Liver (tissue), 9 donors: ENCODE measurements around the gene ATP5F1D. TPM values are rescaled to one million over a fixed set of nuclear protein-coding genes. Genes with fewer than 3 reads are reported as not detected.

ENCODE experiments used
- DNase-seq: peaks from one replicate; pipeline ENCODE4 v3.0.0-alpha.2; 2017; ENCODE audit warnings: low spot score
- H3K27ac ChIP-seq, 2 donors: one replicate each; pipeline ENCODE4 v1.7.0; 2013; ENCODE audit warnings: inconsistent platforms in 2 of 2, low read length in 2 of 2, control low read depth in 1 of 2, low read depth in 1 of 2, mild to moderate bottlenecking in 1 of 2
- H3K27me3 ChIP-seq, 4 donors: one replicate each; pipeline versions ENCODE4 v1.6.1 to v1.7.0; 2013; ENCODE audit warnings: low read length in 3 of 4, inconsistent platforms in 1 of 4, mild to moderate bottlenecking in 1 of 4, moderate library complexity in 1 of 4; ENCODE audit not compliant: control insufficient read depth in 4 of 4, insufficient read depth in 4 of 4
- H3K36me3 ChIP-seq, 4 donors: one replicate each; pipeline versions ENCODE4 v1.6.1 to v1.7.0; 2013; ENCODE audit warnings: low read length in 3 of 4, mild to moderate bottlenecking in 3 of 4, low read depth in 1 of 4, moderate library complexity in 1 of 4; ENCODE audit not compliant: control insufficient read depth in 4 of 4, insufficient read depth in 3 of 4
- H3K4me1 ChIP-seq, 4 donors: one replicate each; pipeline versions ENCODE4 v1.6.1 to v1.7.0; 2013; ENCODE audit warnings: low read length in 3 of 4, mild to moderate bottlenecking in 3 of 4, moderate library complexity in 1 of 4; ENCODE audit not compliant: control insufficient read depth in 4 of 4, insufficient read depth in 4 of 4
- H3K4me3 ChIP-seq, 3 donors: one replicate each; pipeline versions ENCODE4 v1.6.1 to v1.7.0; 2013; ENCODE audit warnings: low read length in 3 of 3, control low read depth in 1 of 3, low read depth in 1 of 3, mild to moderate bottlenecking in 1 of 3
- H3K9ac ChIP-seq, 2 donors: one replicate each; pipeline ENCODE4 v1.7.0; 2013; ENCODE audit warnings: low read length in 2 of 2, mild to moderate bottlenecking in 2 of 2, moderate library complexity in 2 of 2, control low read depth in 1 of 2, low read depth in 1 of 2
- H3K9me3 ChIP-seq, 4 donors: one replicate each; pipeline versions ENCODE4 v1.6.1 to v1.7.0; 2013; ENCODE audit warnings: low read length in 3 of 4; ENCODE audit not compliant: control insufficient read depth in 4 of 4
- ATF3 ChIP-seq: IDR thresholded peaks from 2 replicates; pipeline ENCODE4 v1.6.1; 2016; ENCODE audit warnings: antibody characterized with exemption
- FOXA2 ChIP-seq: IDR thresholded peaks from 2 replicates; pipeline ENCODE4 v1.6.1; 2016; ENCODE audit warnings: antibody characterized with exemption
- GABPA ChIP-seq, 2 donors: IDR thresholded peaks in 1 of 2; conservative IDR thresholded peaks in 1 of 2; 2 replicates each; pipeline ENCODE4 v1.6.1; 2016; ENCODE audit warnings: antibody characterized with exemption in 2 of 2, mild to moderate bottlenecking in 1 of 2, moderate library complexity in 1 of 2
- HNF4G ChIP-seq: IDR thresholded peaks from 2 replicates; pipeline ENCODE4 v1.6.1; 2016; ENCODE audit warnings: antibody characterized with exemption
- NR2F2 ChIP-seq: IDR thresholded peaks from 2 replicates; pipeline ENCODE4 v1.6.1; 2016; ENCODE audit warnings: antibody characterized with exemption
- RAD21 ChIP-seq, 2 donors: IDR thresholded peaks; 2 replicates each; pipeline ENCODE4 v1.6.1; 2016; ENCODE audit warnings: antibody characterized with exemption in 2 of 2, mild to moderate bottlenecking in 2 of 2
- WGBS: extraction: QIAGEN DNeasy Blood & Tissue Kit; methylation state at CpG from one replicate; pipeline ENCODE4 v1.1.7; 2013; 5-methylcytosine and 5-hydroxymethylcytosine counted together
- polyA plus RNA-seq, 2 donors: library from polyadenylated mRNA; stranded (reverse) in 1 of 2; unstranded in 1 of 2; fragments of 200-250 nt in 1 of 2; fragments of >200 nt in 1 of 2; fragmentation: Nextera tagmentation in 1 of 2; extraction: Ambion mirVana in 1 of 2; gene quantifications; one replicate each; pipeline versions ENCODE4 v1.2.1 to v1.2.3, GENCODE V29; 2013 to 2015
- total RNA-seq, 2 donors: library from RNA; depleted of rRNA; stranded (reverse); fragments of >200 nt; gene quantifications; one replicate each; pipeline ENCODE4 v1.2.3, GENCODE V29; 2014
- donor health status: healthy.
- donor health status: healthy.
- donor health status: healthy.
- donor health status: healthy.
- donor health status: healthy.

ATP5F1D gene
- total and polyA plus RNA-seq, 4 donors = 20.2 to 315 (median 145) TPM

- no peak for DNase-seq
- no peaks in the 10 kb centered on the region for H3K9me3 ChIP-seq
- H3K9ac ChIP-seq = no peak overlapping the region
- H3K27ac ChIP-seq = no peak overlapping the region
- H3K4me1 ChIP-seq = peaks cover 12 to 52% (median 25%) of the 10 kb centered on the region in 4 donors
- H3K36me3 ChIP-seq = no peaks in the 10 kb centered on the region
- no peak for TF ChIP-seq ATF3
- TF ChIP-seq GABPA (IDR thresholded peaks at IDR 0.05 in 1 of 2, conservative IDR thresholded peaks at IDR 0.05 in 1 of 2) = no peak
- no peak for TF ChIP-seq HNF4G
- TF ChIP-seq NR2F2 = no peak
- no peak for TF ChIP-seq RAD21 (IDR thresholded peaks at IDR 0.05)
- no peak overlapping the region for H3K4me3 ChIP-seq
- 89% methylated on average over 17 of the region's 17 CpGs for WGBS
- no peaks in the 10 kb centered on the region for H3K27me3 ChIP-seq
These were observed 51.0 kb downstream of the ATP5F1D start for GRCh38 chr19:1292419-1293151.

- Histone ChIP-seq H3K4me3 (no peak overlapping the region), H3K9ac (no peak overlapping the region), H3K4me1 (peaks cover 12 to 40% (median 23%) of the 10 kb centered on the region in 4 donors), H3K36me3 (peaks cover 0 to 5% (median 0%) of the 10 kb centered on the region in 4 donors), H3K27me3 (no peaks in the 10 kb centered on the region), H3K27ac (no peak overlapping the region), H3K9me3 (no peaks in the 10 kb centered on the region)
- TF ChIP-seq NR2F2 (no peak), FOXA2 (no peak)
- no peak for DNase-seq
- 89% methylated on average over 35 of the region's 35 CpGs for WGBS
These were observed 52.4 kb downstream of the ATP5F1D start for GRCh38 chr19:1293782-1294604.

Other genes starting within 250 kb of the ATP5F1D start
- under 1 TPM in 1 of 2 donors, not detected in 1; 0.05 TPM for gene GRIN3B, start 241.3 kb upstream of the ATP5F1D start, total RNA-seq
- gene GRIN3B, start 241.3 kb upstream of the ATP5F1D start, polyA plus RNA-seq = not detected
- gene TMEM259, start 220.6 kb upstream of the ATP5F1D start, total RNA-seq = 10 to 100 TPM; 34.3 to 80.3 TPM
- 10 to 100 TPM; 29.7 to 99.3 TPM for gene TMEM259, start 220.6 kb upstream of the ATP5F1D start, polyA plus RNA-seq
- not detected for gene RNU6-2, start 220.2 kb upstream of the ATP5F1D start, total RNA-seq
- not detected for gene RNU6-2, start 220.2 kb upstream of the ATP5F1D start, polyA plus RNA-seq
- 10 to 100 TPM; 31.0 to 38.4 TPM for gene CNN2, start 215.1 kb upstream of the ATP5F1D start, total RNA-seq
- gene CNN2, start 215.1 kb upstream of the ATP5F1D start, polyA plus RNA-seq = 10 to 100 TPM; 10.1 to 22.6 TPM
- 10 to 100 TPM in 1 of 2 donors, 1 to 10 TPM in 1; 5.3 to 60.9 TPM for gene ABCA7, start 201.6 kb upstream of the ATP5F1D start, total RNA-seq
- gene ABCA7, start 201.6 kb upstream of the ATP5F1D start, polyA plus RNA-seq = 1 to 10 TPM; 3.0 to 4.4 TPM
- gene ARHGAP45, start 174.6 kb upstream of the ATP5F1D start, total RNA-seq = 10 to 100 TPM; 13.6 to 27.5 TPM
- 1 to 10 TPM; 3.3 to 5.8 TPM for gene ARHGAP45, start 174.6 kb upstream of the ATP5F1D start, polyA plus RNA-seq
- 100 to 1,000 TPM in 1 of 2 donors, 10 to 100 TPM in 1; 51.8 to 168 TPM for gene POLR2E, start 146.4 kb upstream of the ATP5F1D start, total RNA-seq
- gene POLR2E, start 146.4 kb upstream of the ATP5F1D start, polyA plus RNA-seq = 100 to 1,000 TPM; 175 to 211 TPM
- 100 to 1,000 TPM; 122 to 149 TPM for gene GPX4, start 137.8 kb upstream of the ATP5F1D start, total RNA-seq
- 100 to 1,000 TPM; 447 to 558 TPM for gene GPX4, start 137.8 kb upstream of the ATP5F1D start, polyA plus RNA-seq
- 10 to 100 TPM; 11.0 to 25.0 TPM for gene SBNO2, start 67.5 kb upstream of the ATP5F1D start, total RNA-seq
- 10 to 100 TPM in 1 of 2 donors, 1 to 10 TPM in 1; 2.2 to 19.1 TPM for gene SBNO2, start 67.5 kb upstream of the ATP5F1D start, polyA plus RNA-seq
- gene STK11, start 36.0 kb upstream of the ATP5F1D start, total RNA-seq = 100 to 1,000 TPM in 1 of 2 donors, 10 to 100 TPM in 1; 40.6 to 126 TPM
- gene STK11, start 36.0 kb upstream of the ATP5F1D start, polyA plus RNA-seq = 10 to 100 TPM in 1 of 2 donors, 1 to 10 TPM in 1; 3.0 to 30.3 TPM
- under 1 TPM; 0.05 to 0.25 TPM for gene CBARP, start 3.7 kb upstream of the ATP5F1D start, total RNA-seq
- gene CBARP, start 3.7 kb upstream of the ATP5F1D start, polyA plus RNA-seq = under 1 TPM in 1 of 2 donors, not detected in 1; 0.06 TPM
- 10 to 100 TPM in 1 of 2 donors, 1 to 10 TPM in 1; 9.1 to 22.9 TPM for gene MIDN, start 6.8 kb downstream of the ATP5F1D start, total RNA-seq
- 10 to 100 TPM in 1 of 2 donors, 1 to 10 TPM in 1; 2.9 to 14.6 TPM for gene MIDN, start 6.8 kb downstream of the ATP5F1D start, polyA plus RNA-seq
- 100 to 1,000 TPM in 1 of 2 donors, 10 to 100 TPM in 1; 80.5 to 135 TPM for gene CIRBP, start 27.6 kb downstream of the ATP5F1D start, total RNA-seq
- 100 to 1,000 TPM in 1 of 2 donors, 10 to 100 TPM in 1; 41.1 to 113 TPM for gene CIRBP, start 27.6 kb downstream of the ATP5F1D start, polyA plus RNA-seq
- 10 to 100 TPM; 14.6 to 15.7 TPM for gene FAM174C, start 33.8 kb downstream of the ATP5F1D start, total RNA-seq
- gene FAM174C, start 33.8 kb downstream of the ATP5F1D start, polyA plus RNA-seq = 10 to 100 TPM; 51.9 to 79.8 TPM
- gene EFNA2, start 44.1 kb downstream of the ATP5F1D start, total RNA-seq = 1 to 10 TPM in 1 of 2 donors, under 1 TPM in 1; 0.98 to 6.2 TPM
- gene EFNA2, start 44.1 kb downstream of the ATP5F1D start, polyA plus RNA-seq = 1 to 10 TPM; 2.5 to 9.8 TPM
- 10 to 100 TPM; 54.4 to 85.7 TPM for gene NDUFS7, start 142.2 kb downstream of the ATP5F1D start, total RNA-seq
- 100 to 1,000 TPM; 170 to 185 TPM for gene NDUFS7, start 142.2 kb downstream of the ATP5F1D start, polyA plus RNA-seq
- gene GAMT, start 159.8 kb downstream of the ATP5F1D start, total RNA-seq = 100 to 1,000 TPM in 1 of 2 donors, 10 to 100 TPM in 1; 76.2 to 181 TPM
- gene GAMT, start 159.8 kb downstream of the ATP5F1D start, polyA plus RNA-seq = 100 to 1,000 TPM; 367 to 394 TPM
- gene DAZAP1, start 165.8 kb downstream of the ATP5F1D start, total RNA-seq = 10 to 100 TPM; 30.0 to 45.0 TPM
- 10 to 100 TPM in 1 of 2 donors, 1 to 10 TPM in 1; 5.4 to 29.4 TPM for gene DAZAP1, start 165.8 kb downstream of the ATP5F1D start, polyA plus RNA-seq
- gene RPS15, start 196.6 kb downstream of the ATP5F1D start, total RNA-seq = 100 to 1,000 TPM; 296 to 408 TPM
- 100 to 1,000 TPM; 420 to 954 TPM for gene RPS15, start 196.6 kb downstream of the ATP5F1D start, polyA plus RNA-seq
- gene APC2, start 208.4 kb downstream of the ATP5F1D start, total RNA-seq = under 1 TPM; under 0.01 to 0.05 TPM
- gene APC2, start 208.4 kb downstream of the ATP5F1D start, polyA plus RNA-seq = under 1 TPM; 0.01 to 0.06 TPM
- gene C19orf25, start 237.5 kb downstream of the ATP5F1D start, total RNA-seq = 10 to 100 TPM; 17.3 to 19.8 TPM
- 10 to 100 TPM; 15.1 to 19.8 TPM for gene C19orf25, start 237.5 kb downstream of the ATP5F1D start, polyA plus RNA-seq
- 1 to 10 TPM; 2.6 TPM for gene PCSK4, start 248.6 kb downstream of the ATP5F1D start, total RNA-seq
- 1 to 10 TPM in 1 of 2 donors, under 1 TPM in 1; 0.60 to 1.2 TPM for gene PCSK4, start 248.6 kb downstream of the ATP5F1D start, polyA plus RNA-seq
- 100 to 1,000 TPM in 1 of 2 donors, 10 to 100 TPM in 1; 16.4 to 159 TPM for gene REEP6, start 249.4 kb downstream of the ATP5F1D start, total RNA-seq
- 100 to 1,000 TPM; 243 to 449 TPM for gene REEP6, start 249.4 kb downstream of the ATP5F1D start, polyA plus RNA-seq